GM21528 (cell line): ENCODE data around the gene PNMA6F.

Source experiments
- ATAC-seq: cut with Tn5 transposase; IDR thresholded peaks from one replicate; pipeline ENCODE4 v1.9.1; 2021; ENCODE audit warnings: mild to moderate bottlenecking, moderate library complexity; ENCODE audit not compliant: unreplicated experiment, low FRiP score

The PNMA6F gene

DNA sequence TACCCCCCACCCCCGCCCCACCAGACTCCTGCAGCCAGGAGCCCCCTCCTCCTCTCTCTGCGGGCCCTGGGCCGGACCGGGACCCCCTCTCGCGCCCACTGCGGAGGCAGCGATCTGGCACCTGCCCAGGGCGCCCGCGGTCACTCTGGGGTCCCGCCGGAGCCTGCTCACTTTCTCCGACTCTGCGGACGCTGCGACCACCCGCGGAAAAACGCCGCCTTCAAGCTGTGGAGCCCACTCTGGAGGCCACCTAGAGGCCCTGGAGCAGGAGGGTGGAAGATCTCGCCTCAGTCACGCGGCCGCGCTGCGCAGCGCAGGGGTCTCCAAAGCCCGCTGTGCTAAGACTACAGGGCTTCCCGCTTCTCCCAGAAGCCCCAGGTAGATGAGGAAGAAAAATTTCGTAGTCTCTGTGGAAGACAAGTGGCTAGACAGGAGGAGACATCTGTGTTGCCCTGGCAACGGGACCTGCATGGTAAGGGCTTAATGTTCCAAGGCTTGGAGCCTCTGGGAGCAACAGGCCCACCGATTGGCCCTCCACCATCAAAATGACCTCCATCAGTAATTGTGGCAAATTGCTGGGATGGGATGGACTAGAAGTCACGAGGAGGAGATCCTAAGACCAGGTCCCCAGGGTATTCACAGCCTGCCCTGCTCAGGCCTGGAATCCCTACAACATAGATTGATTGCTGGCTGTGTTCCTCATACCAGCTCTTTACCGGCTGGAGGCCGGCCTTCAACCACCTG, at the start of gene PNMA6F:
Gene PNMA6F, minus strand, starts transcription at position 387 of the 744 bp plus-strand sequence. CDS start 1,093 bp downstream, outside the sequence.
- no peak for ATAC-seq

DNA sequence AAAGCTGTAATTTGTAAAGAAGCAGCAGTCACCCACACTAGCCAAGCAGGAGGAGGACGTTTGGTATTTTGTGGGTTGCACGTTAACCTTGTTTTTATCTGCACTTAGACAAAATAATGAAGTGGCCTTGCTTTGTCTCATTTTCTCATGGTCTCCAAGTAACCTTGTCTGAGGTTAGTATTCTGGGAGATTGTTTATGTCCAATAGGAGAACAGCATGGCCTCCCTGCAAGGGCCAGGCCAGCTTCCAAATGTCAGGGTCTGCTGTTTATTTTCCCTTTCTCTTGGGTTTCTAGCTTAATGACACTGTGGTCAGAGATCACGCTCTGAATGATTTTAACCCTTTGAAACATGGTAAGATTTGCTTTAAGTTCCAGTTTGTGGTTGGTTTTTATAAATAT, 49.7 kb upstream of the PNMA6F start:
- ATAC-seq = no peak

DNA sequence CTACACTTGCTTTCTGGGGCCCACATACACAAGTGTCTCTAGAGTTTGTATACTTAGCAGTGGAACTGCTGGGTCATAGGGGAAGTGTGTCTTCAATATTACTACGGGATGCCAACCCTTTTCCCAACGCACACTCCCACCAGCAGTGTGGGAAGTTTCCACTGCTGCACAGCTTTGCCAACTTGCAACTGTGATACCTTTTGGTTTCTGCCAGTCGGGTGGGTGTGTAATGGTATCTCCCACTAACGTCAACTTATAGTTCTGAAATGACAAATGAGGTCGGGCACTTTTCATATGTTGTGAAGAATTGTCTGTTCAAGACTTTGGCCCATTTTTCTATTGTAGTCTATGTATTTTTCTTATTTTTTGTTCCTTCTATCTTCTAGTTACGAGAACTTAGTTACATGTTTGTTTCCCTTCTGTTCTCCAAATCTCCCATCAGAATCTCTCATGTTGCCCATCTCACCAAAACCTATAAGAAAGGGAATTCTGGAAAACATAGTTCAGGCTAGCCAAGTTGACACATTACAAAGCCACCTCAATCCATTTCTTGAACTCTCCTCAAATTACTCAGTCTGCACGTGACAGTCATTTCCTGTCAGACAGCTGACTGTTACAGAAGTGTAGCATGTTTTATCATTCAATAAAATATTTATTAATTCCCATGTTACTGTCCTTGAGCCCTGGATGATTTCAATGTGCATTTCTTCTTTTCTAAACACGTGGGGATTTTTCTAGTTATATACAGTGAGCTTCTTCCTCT, 48.9 kb upstream of the PNMA6F start:
- no peak for ATAC-seq

DNA sequence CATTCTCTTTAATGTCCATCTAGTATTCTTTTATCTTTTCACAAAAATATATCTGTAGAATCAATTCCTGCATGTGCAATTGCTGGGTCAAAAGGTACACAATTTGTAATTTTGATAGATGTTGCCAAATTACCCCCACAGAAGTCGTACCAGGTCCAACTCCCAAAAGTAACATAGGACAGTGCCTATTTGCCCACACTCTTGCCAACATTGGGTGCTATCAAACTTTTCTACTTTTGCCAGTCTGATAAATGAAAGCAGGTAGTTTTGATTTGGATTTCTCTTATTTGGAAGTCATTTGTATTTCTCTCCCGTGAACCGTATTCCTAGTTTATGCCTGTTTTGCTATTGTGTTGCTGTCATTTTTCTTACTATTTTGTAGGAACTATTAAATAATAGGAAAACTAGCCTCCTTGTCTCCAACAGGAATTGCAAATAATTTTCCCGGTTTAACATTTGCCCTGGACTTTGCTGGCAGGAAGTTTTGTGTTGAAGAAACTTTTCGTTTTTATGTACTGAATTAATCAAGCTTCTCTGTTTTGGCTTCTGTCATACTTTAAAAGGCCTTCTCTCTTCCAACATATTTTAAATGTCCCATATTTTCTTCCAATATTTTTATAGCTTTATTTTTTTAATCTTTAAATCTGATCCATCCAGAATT, 45.4 kb upstream of the PNMA6F start:
- no peak for ATAC-seq

DNA sequence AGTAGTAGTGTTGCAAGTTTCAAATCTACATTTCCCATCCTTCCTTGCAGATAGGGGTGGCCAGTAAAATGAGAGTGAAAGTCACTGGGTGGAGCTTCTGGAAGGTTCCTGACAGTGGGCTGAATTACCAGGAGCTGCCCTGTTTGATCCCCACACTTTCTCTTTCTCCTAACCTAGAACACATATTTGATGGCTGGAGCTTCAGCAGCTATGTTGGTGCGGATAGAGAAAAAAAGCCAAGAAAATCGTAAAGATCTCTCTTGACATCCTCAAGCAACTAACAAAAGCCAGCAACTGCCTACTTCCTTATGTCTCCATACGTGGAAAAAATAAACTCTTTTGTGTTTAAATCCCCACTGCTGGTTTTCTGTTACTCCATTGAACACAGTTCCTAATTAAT, 44.6 kb upstream of the PNMA6F start:
- no peak for ATAC-seq

DNA sequence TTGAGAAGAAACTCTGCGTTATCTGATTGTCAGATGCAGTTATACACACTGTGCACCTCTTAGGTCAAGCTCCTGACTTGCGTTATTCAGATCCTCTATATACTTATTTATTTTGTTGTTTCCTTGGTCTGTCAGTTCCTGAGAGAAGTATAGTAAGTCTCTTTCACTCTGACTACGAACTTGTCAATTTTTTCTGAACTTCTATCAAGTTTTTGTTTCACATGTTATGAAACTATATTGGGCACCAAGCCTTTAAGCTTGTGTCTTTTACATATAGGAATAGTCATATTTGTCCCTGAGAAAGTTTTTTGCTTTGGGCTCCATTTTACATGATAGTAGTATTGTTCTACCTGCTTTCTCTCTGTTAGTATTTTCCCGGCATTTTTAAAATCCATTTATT, 44.1 kb upstream of the PNMA6F start:
- ATAC-seq = no peak

DNA sequence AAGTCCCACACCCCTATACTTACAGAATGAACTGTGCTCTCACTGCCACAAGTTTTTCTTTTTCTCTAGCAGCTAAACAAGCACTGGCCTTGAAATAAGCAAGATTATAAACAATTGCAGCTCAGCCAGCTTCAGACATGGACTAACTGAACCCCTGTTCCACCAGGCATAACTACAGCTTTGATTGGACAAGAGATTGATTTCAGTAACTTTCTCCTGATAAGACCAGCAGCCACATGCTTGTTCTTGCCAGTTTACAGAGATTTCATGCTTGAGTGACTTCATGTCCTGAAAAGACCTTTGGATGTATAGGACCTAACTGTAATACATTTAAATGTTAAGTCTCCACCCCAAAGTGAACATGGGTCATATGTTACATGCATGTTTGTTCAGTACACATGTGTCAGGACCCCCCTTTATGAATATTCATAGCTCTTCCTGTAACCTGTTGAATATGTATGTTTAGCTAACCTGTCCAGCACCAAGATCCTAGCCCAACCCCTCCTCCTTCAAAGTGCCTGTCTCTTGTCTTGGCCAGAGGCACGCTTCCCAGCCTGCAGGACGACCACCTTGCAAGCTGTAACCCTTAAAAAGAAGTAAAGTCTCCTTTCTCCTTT, 40.3 kb upstream of the PNMA6F start:
- ATAC-seq = no peak

DNA sequence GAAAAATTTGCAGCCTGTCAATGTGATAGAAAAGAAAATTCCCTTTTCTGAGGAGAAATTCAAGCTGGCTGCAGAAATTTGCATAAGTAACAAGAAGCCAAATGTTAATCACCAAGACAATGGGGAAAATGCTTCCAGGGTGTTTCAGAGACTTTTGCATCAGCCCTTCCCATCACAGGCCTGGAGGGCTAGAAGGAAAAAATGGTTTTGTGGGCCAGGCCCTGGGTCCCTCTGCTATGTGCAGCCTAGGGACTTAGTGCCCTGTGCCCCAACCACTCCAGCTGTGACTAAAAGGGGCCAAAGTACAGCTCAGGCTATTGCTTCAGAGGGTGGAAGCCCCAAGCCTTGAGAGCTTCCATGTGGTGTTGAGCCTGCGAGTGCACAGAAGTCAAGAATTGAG, 36.3 kb upstream of the PNMA6F start:
- ATAC-seq = no peak

DNA sequence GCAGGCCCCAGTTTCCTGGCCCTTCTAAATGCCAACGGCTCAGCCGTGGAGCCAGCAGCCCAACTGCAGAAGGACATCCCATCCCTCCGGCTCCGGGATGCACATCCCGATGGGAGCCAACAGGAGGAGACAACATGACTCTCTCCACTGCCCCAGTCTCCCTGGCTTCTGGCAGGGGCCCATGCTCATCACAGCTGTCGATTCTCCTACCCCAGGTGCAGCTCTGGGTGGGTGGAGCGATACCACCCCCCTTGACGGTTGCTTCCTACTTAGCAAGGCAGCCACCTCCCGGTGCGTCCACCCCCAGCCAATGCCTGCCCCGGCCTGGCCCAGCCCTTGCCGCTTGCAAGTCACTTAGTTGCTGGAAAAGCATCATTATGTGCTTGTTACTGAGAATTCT, 31.8 kb upstream of the PNMA6F start:
- ATAC-seq = no peak

DNA sequence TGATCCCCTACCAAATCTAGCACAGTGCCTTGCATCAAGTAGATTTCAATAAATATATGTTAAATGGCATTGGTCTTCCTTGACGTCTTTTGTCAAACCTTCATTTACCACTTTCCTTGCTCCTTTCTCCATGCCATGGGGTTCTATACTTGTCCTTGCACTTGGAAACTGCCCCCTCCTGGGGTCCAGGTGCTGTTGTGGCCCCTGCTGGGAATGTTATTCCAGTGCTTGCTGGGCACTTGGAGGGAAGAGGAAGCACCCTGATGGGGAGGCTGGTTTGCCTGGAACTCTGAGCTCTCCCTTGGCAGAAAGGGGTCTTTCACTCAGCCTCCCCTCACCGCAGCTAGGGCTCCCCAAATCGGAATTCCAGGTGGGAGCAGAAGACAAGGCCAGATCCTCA, 31.3 kb upstream of the PNMA6F start:
- no peak for ATAC-seq

DNA sequence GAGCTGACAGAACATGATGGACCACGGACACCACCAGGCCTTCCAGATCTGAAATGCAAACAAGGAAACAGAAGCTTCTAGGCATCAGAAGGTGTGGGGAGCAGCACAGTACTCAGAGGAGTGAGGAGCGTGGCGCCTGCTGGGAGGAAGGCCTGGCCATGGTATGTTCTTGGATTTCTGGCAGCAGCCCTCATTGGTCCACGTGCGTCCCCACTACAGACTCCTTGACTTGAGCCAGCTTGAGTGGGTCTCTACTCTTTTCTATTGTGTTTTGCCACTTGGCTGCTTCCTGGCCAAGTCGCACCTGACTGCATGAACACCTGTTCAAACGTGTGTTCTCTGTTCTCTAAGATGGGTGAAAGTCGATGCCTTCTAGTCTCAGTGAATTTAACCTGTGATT, 30.4 kb upstream of the PNMA6F start:
- no peak for ATAC-seq

DNA sequence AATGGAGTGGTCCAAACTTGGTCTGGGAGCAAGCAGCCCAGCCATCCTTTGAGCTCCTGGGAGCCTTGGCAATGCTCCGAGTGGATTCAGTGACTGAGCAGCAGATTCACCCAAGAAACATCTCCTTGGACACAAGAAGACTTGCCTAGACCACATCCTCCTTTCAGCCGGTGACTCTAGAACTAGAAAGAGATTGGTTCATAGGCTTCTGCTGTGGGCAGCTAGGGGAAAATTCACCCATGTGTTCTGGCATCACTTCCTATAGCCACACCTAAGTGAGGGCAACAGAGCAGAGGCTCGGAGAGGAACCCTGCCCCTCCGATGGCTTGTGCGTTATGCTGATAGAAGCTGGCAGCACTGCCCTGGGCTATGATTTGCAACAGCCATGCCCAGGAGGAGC, 28.4 kb upstream of the PNMA6F start:
- ATAC-seq = no peak

DNA sequence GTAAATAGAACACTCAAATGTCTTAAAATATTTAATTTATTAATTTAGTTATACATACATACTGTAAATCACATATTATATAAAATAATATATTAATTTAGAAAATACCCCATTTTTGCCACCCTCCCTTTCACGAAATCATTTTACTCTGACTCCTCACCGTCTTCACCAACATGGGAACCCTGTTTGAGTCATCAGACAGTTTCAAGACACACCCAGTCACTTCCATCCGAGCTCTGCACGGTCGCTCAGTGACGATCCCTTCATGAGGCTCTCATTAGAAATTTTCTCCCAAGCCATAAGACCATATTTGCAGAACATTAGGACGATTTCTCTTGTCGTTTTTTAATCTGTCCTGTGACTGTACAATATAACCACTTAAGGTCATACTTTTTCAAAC, 26.9 kb upstream of the PNMA6F start:
- ATAC-seq = no peak

DNA sequence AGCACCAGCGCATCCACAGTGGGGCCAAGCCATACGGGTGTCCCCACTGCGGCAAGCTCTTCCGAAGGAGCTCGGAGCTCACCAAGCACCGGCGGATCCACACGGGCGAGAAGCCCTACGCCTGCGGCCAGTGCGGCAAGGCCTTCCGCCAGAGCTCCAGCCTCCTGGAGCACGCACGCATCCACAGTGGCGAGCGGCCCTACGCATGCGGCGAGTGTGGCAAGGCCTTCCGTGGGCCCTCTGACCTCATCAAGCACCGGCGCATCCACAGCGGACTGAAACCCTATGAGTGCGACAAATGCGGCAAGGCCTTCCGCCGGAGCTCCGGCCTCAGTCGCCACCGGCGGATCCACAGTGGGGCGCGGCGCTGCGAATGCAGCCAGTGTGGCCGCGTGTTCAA, 26.0 kb upstream of the PNMA6F start:
- ATAC-seq = no peak

DNA sequence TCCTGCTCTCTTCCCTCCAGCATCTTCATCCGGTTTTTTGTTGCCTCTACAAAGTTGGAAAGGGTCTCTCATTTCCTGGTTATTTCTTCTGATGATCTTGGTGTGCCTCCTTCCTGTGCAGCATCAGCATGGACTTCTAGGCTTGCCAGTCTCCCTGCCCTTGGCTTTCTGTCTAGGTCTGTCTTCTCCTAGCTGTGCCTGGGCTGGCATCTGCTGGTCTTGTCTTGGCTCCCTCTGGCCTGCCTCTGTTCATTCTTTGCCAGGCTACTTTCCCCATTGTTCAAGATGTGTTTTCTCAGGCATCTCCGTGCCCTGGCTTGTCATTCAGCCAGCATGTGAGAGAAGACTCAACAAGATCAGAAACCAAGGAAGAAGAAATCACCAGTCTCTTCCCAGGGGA, 22.1 kb upstream of the PNMA6F start:
- ATAC-seq = no peak

DNA sequence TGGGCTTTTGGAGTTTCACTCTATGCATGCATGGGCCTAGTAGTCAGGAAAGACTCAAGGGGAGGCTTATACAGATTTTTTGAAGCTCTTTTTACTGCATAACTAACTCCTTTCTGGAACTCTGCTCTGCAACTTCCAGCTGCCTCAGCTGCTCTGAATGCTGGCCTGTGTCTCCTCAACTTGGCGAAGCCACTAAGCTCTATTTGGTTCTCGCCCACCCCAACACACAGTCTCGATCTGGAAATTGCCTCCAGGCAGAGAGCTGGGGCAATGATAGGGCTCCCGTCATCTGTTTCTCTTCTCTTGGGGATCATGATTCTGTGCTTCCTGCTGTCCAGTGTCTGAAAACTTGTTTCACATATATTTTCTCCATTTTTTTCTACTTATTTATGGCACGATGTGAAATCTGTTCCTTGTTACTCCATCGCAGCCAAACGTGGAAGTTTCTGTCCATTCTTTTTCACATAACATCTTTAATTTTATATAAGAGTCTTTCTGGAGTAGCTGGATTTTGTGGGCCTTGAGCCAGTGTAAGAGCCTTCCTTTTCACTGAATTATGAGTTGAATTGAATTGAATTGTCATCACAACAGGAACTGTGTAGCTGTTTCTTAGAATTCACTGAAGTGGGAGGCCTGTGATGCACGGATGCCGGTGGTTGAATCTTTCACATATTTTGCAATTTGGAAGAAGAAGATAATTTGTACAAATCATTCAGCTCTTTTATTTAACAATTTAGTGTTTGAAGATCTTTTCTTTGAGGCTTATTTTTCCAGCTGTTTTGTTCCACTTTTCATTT, 21.4 kb upstream of the PNMA6F start:
- no peak for ATAC-seq

DNA sequence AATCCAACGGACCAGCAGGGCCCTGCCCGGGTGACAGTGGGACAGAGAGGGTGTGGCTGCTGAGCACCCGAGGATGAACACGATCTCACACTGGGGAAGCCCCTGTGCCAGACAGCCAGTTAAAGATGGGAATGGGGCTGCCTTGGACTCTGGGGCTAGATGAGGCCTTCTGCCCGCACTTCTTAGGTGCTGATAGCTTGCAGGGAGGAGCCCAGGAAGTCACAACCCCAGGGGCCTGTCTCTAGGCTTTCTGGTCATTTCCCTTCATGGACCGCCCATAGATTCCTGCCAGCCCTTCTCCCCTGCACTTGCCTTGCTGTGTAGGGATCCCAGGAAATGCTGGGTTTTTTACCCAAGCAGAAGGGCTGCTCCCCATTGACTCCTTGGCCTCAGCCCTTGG, 18.5 kb upstream of the PNMA6F start:
- ATAC-seq = no peak

DNA sequence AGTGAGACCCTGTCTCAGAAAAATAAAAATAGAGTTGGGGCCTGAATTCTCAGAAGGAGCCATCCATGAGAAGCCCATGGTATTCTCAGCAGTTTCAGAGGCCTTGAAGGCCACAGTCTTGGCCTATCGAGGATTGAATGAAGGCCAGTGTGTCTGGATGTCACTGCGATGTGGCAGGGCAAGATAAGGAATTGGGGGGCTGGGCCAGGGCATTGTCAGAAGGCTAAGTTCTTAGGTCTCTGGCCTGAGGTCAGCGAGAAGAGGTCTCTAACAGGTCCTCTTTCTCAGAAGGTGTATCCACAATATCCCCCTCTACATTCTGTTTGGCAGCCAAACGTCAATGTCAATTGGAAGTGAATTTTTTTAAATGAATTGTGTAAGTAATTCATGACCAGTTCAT, 18.1 kb upstream of the PNMA6F start:
- ATAC-seq = no peak

DNA sequence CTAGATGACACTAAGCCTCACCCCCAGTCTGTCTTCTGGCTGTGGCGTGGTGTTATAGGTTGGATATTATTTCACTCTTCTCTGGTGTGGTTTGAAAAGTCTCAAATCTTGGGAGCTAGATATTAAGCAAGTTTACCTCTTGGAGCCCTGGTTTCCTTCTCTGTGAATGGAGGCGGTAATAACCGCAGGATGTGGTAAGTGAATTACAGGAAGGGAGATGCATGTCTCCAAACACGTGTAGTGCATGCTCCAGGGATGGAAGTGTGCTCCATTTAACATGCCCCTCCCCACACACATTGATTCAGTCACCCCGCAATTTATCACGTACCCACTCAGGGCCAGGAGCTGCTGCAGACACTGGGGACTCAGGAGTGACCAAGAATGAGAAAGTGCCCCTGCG, 17.3 kb upstream of the PNMA6F start:
- no peak for ATAC-seq

DNA sequence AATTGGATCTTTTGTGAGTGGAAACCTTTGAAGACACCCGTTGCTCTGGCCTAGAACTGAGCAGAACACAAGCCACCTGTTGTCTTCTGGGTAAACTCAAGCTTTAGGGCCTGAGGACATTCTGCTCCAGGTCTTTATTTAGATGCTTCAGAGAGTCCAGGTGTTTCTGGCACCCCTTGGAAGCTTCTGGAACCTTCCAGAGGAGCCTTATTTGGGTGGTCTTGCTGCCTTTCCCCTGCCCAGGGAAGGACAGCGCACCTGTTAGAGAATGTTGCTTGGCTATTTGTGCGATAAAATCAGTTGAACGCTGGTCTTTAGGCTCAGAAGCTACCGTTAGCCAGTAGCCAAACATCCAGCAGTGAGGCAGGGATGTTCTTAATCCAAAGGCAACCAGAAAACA, 15.4 kb upstream of the PNMA6F start:
- ATAC-seq = no peak
